Endothelial cell of umbilical vein (primary cell): ENCODE results near the gene AFAP1L2.

Experiments used
- EZH2 ChIP-seq: IDR thresholded peaks from 2 replicates; pipeline ENCODE4 v1.6.1; 2012; ENCODE audit warnings: borderline replicate concordance, low read depth, mild to moderate bottlenecking, moderate library complexity, low read length, inconsistent platforms; ENCODE audit not compliant: severe bottlenecking
- FOS ChIP-seq: IDR thresholded peaks from 2 replicates; pipeline ENCODE4 v1.6.1; 2011; ENCODE audit warnings: mild to moderate bottlenecking, low read length, moderate library complexity, borderline replicate concordance; ENCODE audit not compliant: insufficient read depth
- GATA2 ChIP-seq: IDR thresholded peaks from 2 replicates; pipeline ENCODE4 v1.7.0; 2011; ENCODE audit warnings: low read depth, mild to moderate bottlenecking, moderate library complexity, mixed read lengths, low read length; ENCODE audit not compliant: insufficient read length, insufficient read depth
- JUN ChIP-seq: IDR thresholded peaks from 2 replicates; pipeline ENCODE4 v1.6.1; 2011; ENCODE audit warnings: borderline replicate concordance, low read depth; ENCODE audit not compliant: insufficient read length, insufficient read depth
- MYC ChIP-seq: IDR thresholded peaks from one replicate; pipeline ENCODE4 v1.6.1; 2011; ENCODE audit warnings: mild to moderate bottlenecking, low read depth, low read length
- POLR2A ChIP-seq: IDR thresholded peaks from 2 replicates; pipeline ENCODE4 v1.6.1; 2012; ENCODE audit warnings: low read depth, mild to moderate bottlenecking, control low read depth, low read length
- POLR2AphosphoS5 ChIP-seq: IDR thresholded peaks from 2 replicates; pipeline ENCODE4 v1.6.1; 2012; ENCODE audit warnings: low read depth, mild to moderate bottlenecking, control low read depth, low read length, moderate library complexity; ENCODE audit not compliant: insufficient read depth
- TF ChIP-seq, protein P1 (sequence below), 2 donors: IDR thresholded peaks; 1 replicate in 1 of 2; 2 replicates in 1 of 2; pipeline ENCODE4 v1.5.1; 2011; ENCODE audit warnings: low read length in 2 of 2, mild to moderate bottlenecking in 2 of 2, moderate library complexity in 2 of 2, control low read depth in 1 of 2, inconsistent platforms in 1 of 2, low read depth in 1 of 2; ENCODE audit not compliant: insufficient read depth in 1 of 2; ENCODE audit errors: extremely low read depth in 1 of 2
- TF ChIP-seq, protein P2 (sequence below): IDR thresholded peaks from 2 replicates; pipeline ENCODE4 v1.6.1; 2011; ENCODE audit not compliant: insufficient read depth, insufficient read length

DNA sequence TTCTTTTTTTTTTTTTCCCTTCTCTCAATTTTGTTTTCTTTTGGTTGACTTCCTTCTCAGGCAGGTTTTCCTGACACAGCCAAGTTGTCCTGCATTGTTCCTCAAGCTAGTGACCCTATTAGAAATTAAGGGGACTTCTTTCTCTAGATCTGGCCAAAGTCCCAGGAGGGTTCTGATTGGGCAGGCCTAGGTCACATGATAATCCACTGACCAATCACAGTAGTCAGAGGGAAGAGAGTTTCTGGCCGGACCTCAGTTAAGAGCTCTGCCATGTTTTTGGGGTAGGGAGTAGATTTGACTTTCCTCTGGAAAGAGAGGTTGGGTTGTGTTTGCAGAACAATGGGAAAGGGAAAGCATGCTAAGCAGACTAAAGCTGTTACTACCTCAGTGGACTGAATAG lies 149.1 kb downstream of the AFAP1L2 start:
- TF ChIP-seq, protein P1, sequence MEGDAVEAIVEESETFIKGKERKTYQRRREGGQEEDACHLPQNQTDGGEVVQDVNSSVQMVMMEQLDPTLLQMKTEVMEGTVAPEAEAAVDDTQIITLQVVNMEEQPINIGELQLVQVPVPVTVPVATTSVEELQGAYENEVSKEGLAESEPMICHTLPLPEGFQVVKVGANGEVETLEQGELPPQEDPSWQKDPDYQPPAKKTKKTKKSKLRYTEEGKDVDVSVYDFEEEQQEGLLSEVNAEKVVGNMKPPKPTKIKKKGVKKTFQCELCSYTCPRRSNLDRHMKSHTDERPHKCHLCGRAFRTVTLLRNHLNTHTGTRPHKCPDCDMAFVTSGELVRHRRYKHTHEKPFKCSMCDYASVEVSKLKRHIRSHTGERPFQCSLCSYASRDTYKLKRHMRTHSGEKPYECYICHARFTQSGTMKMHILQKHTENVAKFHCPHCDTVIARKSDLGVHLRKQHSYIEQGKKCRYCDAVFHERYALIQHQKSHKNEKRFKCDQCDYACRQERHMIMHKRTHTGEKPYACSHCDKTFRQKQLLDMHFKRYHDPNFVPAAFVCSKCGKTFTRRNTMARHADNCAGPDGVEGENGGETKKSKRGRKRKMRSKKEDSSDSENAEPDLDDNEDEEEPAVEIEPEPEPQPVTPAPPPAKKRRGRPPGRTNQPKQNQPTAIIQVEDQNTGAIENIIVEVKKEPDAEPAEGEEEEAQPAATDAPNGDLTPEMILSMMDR (IDR thresholded peaks at IDR 0.05; ENCODE audit: extremely low read depth in 1 of 2, insufficient read depth in 1 of 2, low read depth in 1 of 2, low read length in 2 of 2): no peak
- no peak for TF ChIP-seq POLR2AphosphoS5
- TF ChIP-seq, protein P2, sequence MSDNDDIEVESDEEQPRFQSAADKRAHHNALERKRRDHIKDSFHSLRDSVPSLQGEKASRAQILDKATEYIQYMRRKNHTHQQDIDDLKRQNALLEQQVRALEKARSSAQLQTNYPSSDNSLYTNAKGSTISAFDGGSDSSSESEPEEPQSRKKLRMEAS: no peak
- TF ChIP-seq POLR2A: no peak
- no peak for TF ChIP-seq EZH2
- TF ChIP-seq FOS: no peak
- no peak for TF ChIP-seq GATA2
- TF ChIP-seq MYC: no peak
- no peak for TF ChIP-seq JUN
